ENCODE measurements around the gene TGFB1. TPM values are rescaled to one million over a fixed set of nuclear protein-coding genes. Genes with fewer than 3 reads are reported as not detected.

Gene TGFB1
- total and polyA plus RNA-seq, 2 of the 13 experiments (the other 11 are each of a cell fraction or from before 2014, with no cell fraction given) = 4.1 to 5.4 TPM

GRCh38 chr19:41324921-41325639 lies 28.6 kb downstream of the TGFB1 start (continued):
- TF ChIP-seq PRDM15 (CRISPR knock-in tag; IDR thresholded peaks at IDR 0.05) = no peak
- no peak for TF ChIP-seq NFE2L1 (CRISPR knock-in tag; IDR thresholded peaks at IDR 0.05; ENCODE audit: borderline replicate concordance)
- TF ChIP-seq NR2F1 (CRISPR knock-in tag; IDR thresholded peaks at IDR 0.05) = 0 out of 4 replicates have a peak, but pooled peaks of 1 of the 2 experiments have one; percentile 13
- TF ChIP-seq HMG20A (CRISPR knock-in tag; IDR thresholded peaks at IDR 0.05; ENCODE audit: borderline replicate concordance) = 0 out of 2 replicates have a peak, but pooled peaks have one; percentile 18
- no peak for TF ChIP-seq ATM (IDR thresholded peaks at IDR 0.05; ENCODE audit: borderline replicate concordance)
- no peak for TF ChIP-seq ZNF24 (IDR thresholded peaks at IDR 0.05)
- no peak for TF ChIP-seq GABPA (IDR thresholded peaks at IDR 0.05; ENCODE audit: low read depth, low read length)
- TF ChIP-seq GABPA (CRISPR knock-in tag; IDR thresholded peaks at IDR 0.05; ENCODE audit: low read depth) = peak; percentile 53; the same call in 1 of the 2 replicates
- TF ChIP-seq ZNF10 (CRISPR knock-in tag; IDR thresholded peaks at IDR 0.05; ENCODE audit: borderline replicate concordance, low read depth) = no peak
- no peak for TF ChIP-seq ZNF430 (CRISPR knock-in tag; IDR thresholded peaks at IDR 0.05)
- no peak for TF ChIP-seq ZNF781 (CRISPR knock-in tag; IDR thresholded peaks at IDR 0.05; ENCODE audit: borderline replicate concordance, not compliant biosample characterization)
- TF ChIP-seq ZNF780A (CRISPR knock-in tag; IDR thresholded peaks at IDR 0.05) = peak; percentile 97; the same call in 1 of the 2 replicates
- no peak for TF ChIP-seq FOSL1 (CRISPR knock-in tag; IDR thresholded peaks at IDR 0.05; ENCODE audit: borderline replicate concordance)
- peak in 1 of 2 experiments; percentile 65; a peak in 1 of 4 replicates for TF ChIP-seq KLF16 (CRISPR knock-in tag; IDR thresholded peaks at IDR 0.05)
- no peak for TF ChIP-seq MLLT10 (CRISPR knock-in tag; IDR thresholded peaks at IDR 0.05)
- 0 out of 2 replicates have a peak, but pooled peaks have one; percentile 23 for TF ChIP-seq ZBTB33 (CRISPR knock-in tag; IDR thresholded peaks at IDR 0.05)
- TF ChIP-seq MAZ (IDR thresholded peaks at IDR 0.05; ENCODE audit: borderline replicate concordance, low read depth, low read length) = peak; percentile 52; the same call in 1 of the 2 replicates
- no peak for TF ChIP-seq MAZ (CRISPR knock-in tag; IDR thresholded peaks at IDR 0.05; ENCODE audit: low read depth)
- TF ChIP-seq ZBTB7B (CRISPR knock-in tag; IDR thresholded peaks at IDR 0.05) = peak; percentile 61; the same call in 1 of the 2 replicates
- peak; percentile 42 for TF ChIP-seq FOXP4 (CRISPR knock-in tag; IDR thresholded peaks at IDR 0.05)
- peak; percentile 57; the same call in 1 of the 2 replicates for TF ChIP-seq TFAP4 (IDR thresholded peaks at IDR 0.05; ENCODE audit: borderline replicate concordance, low read depth)

All from HepG2 (cell line).